CD14-positive monocyte (primary cell): ENCODE data around the gene PODXL2. TPM values are rescaled to one million over a fixed set of nuclear protein-coding genes. Genes with fewer than 3 reads are reported as not detected.

ENCODE experiments used
- DNase-seq, 3 donors: peaks; one replicate each; pipeline ENCODE4 v3.0.0-alpha.2; 2011 to 2022
- H2AFZ ChIP-seq: 2 replicates; pipeline ENCODE4 v1.6.0; 2012; ENCODE audit warnings: mild to moderate bottlenecking, low read depth, low read length, inconsistent platforms; ENCODE audit not compliant: insufficient read depth, poor library complexity, severe bottlenecking
- H3K27ac ChIP-seq, 2 donors: 1 replicate in 1 of 2; 2 replicates in 1 of 2; pipeline ENCODE4 v1.5.1; 2012 to 2013; ENCODE audit warnings: low read length in 2 of 2, control low read depth in 1 of 2, inconsistent platforms in 1 of 2, low read depth in 1 of 2, mild to moderate bottlenecking in 1 of 2
- H3K27me3 ChIP-seq, 2 donors: one replicate each; pipeline versions ENCODE4 v1.6.0 to v1.6.1; 2011 to 2013; ENCODE audit warnings: low read length in 2 of 2; ENCODE audit not compliant: control insufficient read depth in 2 of 2, insufficient read depth in 2 of 2
- H3K36me3 ChIP-seq, 2 donors: replicated peaks in 1 of 2; 1 replicate in 1 of 2; 2 replicates in 1 of 2; pipeline versions ENCODE4 v1.5.1 to v1.6.1; 2012 to 2013; ENCODE audit warnings: low read length in 2 of 2, control low read depth in 1 of 2, inconsistent platforms in 1 of 2, mild to moderate bottlenecking in 1 of 2; ENCODE audit not compliant: insufficient read depth in 2 of 2, control insufficient read depth in 1 of 2
- H3K4me1 ChIP-seq, 2 donors: 1 replicate in 1 of 2; 2 replicates in 1 of 2; pipeline versions ENCODE4 v1.5.1 to v1.6.1; 2012 to 2013; ENCODE audit warnings: low read length in 2 of 2, control low read depth in 1 of 2, inconsistent platforms in 1 of 2, mild to moderate bottlenecking in 1 of 2, moderate library complexity in 1 of 2; ENCODE audit not compliant: insufficient read depth in 2 of 2, control insufficient read depth in 1 of 2
- H3K4me2 ChIP-seq: replicated peaks from 2 replicates; pipeline ENCODE3; 2012; ENCODE audit warnings: low read length, moderate library complexity, mild to moderate bottlenecking; ENCODE audit not compliant: poor library complexity, severe bottlenecking; ENCODE audit errors: extremely low read depth
- H3K4me3 ChIP-seq, 3 experiments: fragments of 200-600 bp in 1 of 3; sonication (generic) in 1 of 3; replicated peaks in 1 of 3; 1 replicate in 2 of 3; 2 replicates in 1 of 3; pipeline ENCODE4 v1.5.1; 2011 to 2013; ENCODE audit warnings: low read length in 3 of 3, mild to moderate bottlenecking in 3 of 3, control low read depth in 2 of 3, low read depth in 2 of 3, inconsistent platforms in 1 of 3, moderate library complexity in 1 of 3
- H3K79me2 ChIP-seq: 2 replicates; pipeline ENCODE4 v1.6.0; 2012; ENCODE audit warnings: mild to moderate bottlenecking, control low read depth, inconsistent platforms, low read length, moderate library complexity; ENCODE audit not compliant: insufficient read depth
- H3K9ac ChIP-seq: 2 replicates; pipeline ENCODE4 v1.6.0; 2017; ENCODE audit warnings: low read length, mild to moderate bottlenecking; ENCODE audit not compliant: insufficient read depth, poor library complexity, severe bottlenecking
- H3K9me3 ChIP-seq, 2 donors: replicated peaks in 1 of 2; 1 replicate in 1 of 2; 2 replicates in 1 of 2; pipeline versions ENCODE4 v1.5.1 to v1.6.1; 2012 to 2013; ENCODE audit warnings: low read length in 2 of 2, control low read depth in 1 of 2; ENCODE audit not compliant: control insufficient read depth in 1 of 2, insufficient read depth in 1 of 2
- H4K20me1 ChIP-seq: 2 replicates; pipeline ENCODE4 v1.6.0; 2012; ENCODE audit warnings: mild to moderate bottlenecking, low read length, control low read depth, moderate library complexity; ENCODE audit not compliant: insufficient read depth
- H3K27ac Mint-ChIP-seq, 7 donors: one replicate each; pipeline ENCODE4 v1.8.0; 2020; ENCODE audit warnings: mild to moderate bottlenecking in 7 of 7, mixed read lengths in 7 of 7, moderate library complexity in 6 of 7, inconsistent platforms in 2 of 7
- H3K27me3 Mint-ChIP-seq, 3 donors: one replicate each; pipeline ENCODE4 v1.8.0; 2021 to 2022; ENCODE audit warnings: low read depth in 3 of 3, mild to moderate bottlenecking in 3 of 3, mixed read lengths in 3 of 3, moderate library complexity in 3 of 3, inconsistent platforms in 1 of 3
- H3K36me3 Mint-ChIP-seq, 2 donors: one replicate each; pipeline ENCODE4 v1.8.0; 2020; ENCODE audit warnings: mixed read lengths in 2 of 2, inconsistent platforms in 1 of 2, mild to moderate bottlenecking in 1 of 2
- H3K4me1 Mint-ChIP-seq: one replicate; pipeline ENCODE4 v1.8.0; 2020; ENCODE audit warnings: mild to moderate bottlenecking, mixed read lengths
- H3K4me3 Mint-ChIP-seq, 2 donors: one replicate each; pipeline ENCODE4 v1.8.0; 2020; ENCODE audit warnings: mild to moderate bottlenecking in 2 of 2, mixed read lengths in 2 of 2, moderate library complexity in 1 of 2
- H3K9me3 Mint-ChIP-seq, 7 donors: one replicate each; pipeline ENCODE4 v1.8.0; 2020 to 2022; ENCODE audit warnings: mixed read lengths in 7 of 7, mild to moderate bottlenecking in 6 of 7, moderate library complexity in 6 of 7, inconsistent platforms in 2 of 7
- WGBS: methylation state at CpG from one replicate; pipeline ENCODE4 v1.1.5; 2013; ENCODE audit warnings: missing lambda C conversion rate; ENCODE audit not compliant: insufficient coverage; 5-methylcytosine and 5-hydroxymethylcytosine counted together
- intact Hi-C, 2 donors: fragments of 100-400 bp; cut with micrococcal nuclease; formaldehyde crosslinking; loops; one replicate each; pipeline versions ENCODE4 v1.15.0 to v1.15.1; 2023
- polyA plus RNA-seq, 3 donors: library from polyadenylated mRNA; depleted of rRNA in 1 of 3; unstranded in 2 of 3; stranded (reverse) in 1 of 3; fragments of 300-500 nt in 2 of 3; fragments of >200 nt in 1 of 3; fragmentation: Illumina TruSeq in 2 of 3; gene quantifications; 1 replicate in 2 of 3; 2 replicates in 1 of 3; pipeline ENCODE4 v1.2.3, GENCODE V29; 2012 to 2021
- TF ChIP-seq, protein P1 (sequence below): fragments of 200-600 bp; IDR thresholded peaks from one replicate; pipeline ENCODE4 v1.8.0; 2022; ENCODE audit warnings: antibody characterized with exemption, mild to moderate bottlenecking

The PODXL2 gene
- polyA plus RNA-seq, 3 donors: 0.33 to 0.64 (median 0.43) TPM

- H3K4me3 Mint-ChIP-seq: no peak overlapping the region
- H3K36me3 ChIP-seq: no peaks in the 10 kb centered on the region
- no peak overlapping the region for H3K4me2 ChIP-seq
- H3K9me3 Mint-ChIP-seq: no peaks in the 10 kb centered on the region
- WGBS: no CpG with 5 or more reads among the region's 1 CpG
- no peak for DNase-seq
- intact Hi-C loops: no loop called here
- peaks cover 2 to 5% (median 2%) of the 10 kb centered on the region in 3 donors for H3K27me3 Mint-ChIP-seq
- no peak overlapping the region for H2AFZ ChIP-seq
- H3K4me1 Mint-ChIP-seq: peaks cover 9% of the 10 kb centered on the region
- H3K9me3 ChIP-seq: no peaks in the 10 kb centered on the region
- H3K27ac ChIP-seq: no peak overlapping the region
- TF ChIP-seq, protein P1, sequence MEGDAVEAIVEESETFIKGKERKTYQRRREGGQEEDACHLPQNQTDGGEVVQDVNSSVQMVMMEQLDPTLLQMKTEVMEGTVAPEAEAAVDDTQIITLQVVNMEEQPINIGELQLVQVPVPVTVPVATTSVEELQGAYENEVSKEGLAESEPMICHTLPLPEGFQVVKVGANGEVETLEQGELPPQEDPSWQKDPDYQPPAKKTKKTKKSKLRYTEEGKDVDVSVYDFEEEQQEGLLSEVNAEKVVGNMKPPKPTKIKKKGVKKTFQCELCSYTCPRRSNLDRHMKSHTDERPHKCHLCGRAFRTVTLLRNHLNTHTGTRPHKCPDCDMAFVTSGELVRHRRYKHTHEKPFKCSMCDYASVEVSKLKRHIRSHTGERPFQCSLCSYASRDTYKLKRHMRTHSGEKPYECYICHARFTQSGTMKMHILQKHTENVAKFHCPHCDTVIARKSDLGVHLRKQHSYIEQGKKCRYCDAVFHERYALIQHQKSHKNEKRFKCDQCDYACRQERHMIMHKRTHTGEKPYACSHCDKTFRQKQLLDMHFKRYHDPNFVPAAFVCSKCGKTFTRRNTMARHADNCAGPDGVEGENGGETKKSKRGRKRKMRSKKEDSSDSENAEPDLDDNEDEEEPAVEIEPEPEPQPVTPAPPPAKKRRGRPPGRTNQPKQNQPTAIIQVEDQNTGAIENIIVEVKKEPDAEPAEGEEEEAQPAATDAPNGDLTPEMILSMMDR: no peak
- H3K4me1 ChIP-seq: no peaks in the 10 kb centered on the region
- H4K20me1 ChIP-seq: no peaks in the 10 kb centered on the region
- H3K4me3 ChIP-seq: no peak overlapping the region
- no peak overlapping the region for H3K27ac Mint-ChIP-seq
- H3K79me2 ChIP-seq: no peaks in the 10 kb centered on the region
- no peak overlapping the region for H3K9ac ChIP-seq
- H3K27me3 ChIP-seq: no peaks in the 10 kb centered on the region
- H3K36me3 Mint-ChIP-seq: no peaks in the 10 kb centered on the region
These were observed 29.2 kb downstream of the PODXL2 start for GRCh38 chr3:127658234-127658633.

DNA sequence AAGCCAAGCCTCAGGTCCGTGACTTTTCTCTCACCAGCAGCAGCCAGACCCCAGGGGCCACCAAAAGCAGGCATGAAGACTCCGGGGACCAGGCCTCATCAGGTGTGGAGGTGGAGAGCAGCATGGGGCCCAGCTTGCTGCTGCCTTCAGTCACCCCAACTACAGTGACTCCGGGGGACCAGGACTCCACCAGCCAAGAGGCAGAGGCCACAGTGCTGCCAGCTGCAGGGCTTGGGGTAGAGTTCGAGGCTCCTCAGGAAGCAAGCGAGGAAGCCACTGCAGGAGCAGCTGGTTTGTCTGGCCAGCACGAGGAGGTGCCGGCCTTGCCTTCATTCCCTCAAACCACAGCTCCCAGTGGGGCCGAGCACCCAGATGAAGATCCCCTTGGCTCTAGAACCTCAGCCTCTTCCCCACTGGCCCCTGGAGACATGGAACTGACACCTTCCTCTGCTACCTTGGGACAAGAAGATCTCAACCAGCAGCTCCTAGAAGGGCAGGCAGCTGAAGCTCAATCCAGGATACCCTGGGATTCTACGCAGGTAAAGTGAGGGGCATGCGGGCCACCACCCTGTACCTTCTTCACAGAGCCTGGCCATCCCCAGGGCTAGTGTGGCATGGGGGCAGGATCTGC, 31.8 kb downstream of the PODXL2 start:
- Mint-ChIP-seq H3K9me3 (no peaks in the 10 kb centered on the region), H3K27me3 (peaks cover 2% of the 10 kb centered on the region in 3 donors), H3K36me3 (no peaks in the 10 kb centered on the region), H3K4me3 (no peak overlapping the region), H3K4me1 (peaks cover 6% of the 10 kb centered on the region), H3K27ac (no peak overlapping the region)
- WGBS: 94% methylated on average over 7 of the region's 10 CpGs
- TF ChIP-seq, protein P1: no peak
- H3K9me3 ChIP-seq: no peaks in the 10 kb centered on the region
- no peak overlapping the region for H3K4me3 ChIP-seq
- no peak overlapping the region for H3K4me2 ChIP-seq
- no peaks in the 10 kb centered on the region for H3K4me1 ChIP-seq
- no peaks in the 10 kb centered on the region for H3K36me3 ChIP-seq
- H4K20me1 ChIP-seq: no peaks in the 10 kb centered on the region
- no peaks in the 10 kb centered on the region for H3K79me2 ChIP-seq
- H3K9ac ChIP-seq: no peak overlapping the region
- no peaks in the 10 kb centered on the region for H3K27me3 ChIP-seq
- peak overlapping the region; percentile 30 for H2AFZ ChIP-seq
- intact Hi-C loops: no loop called here
- DNase-seq: no peak
- no peak overlapping the region for H3K27ac ChIP-seq
